WTC11 (cell line): Measurements from ENCODE around the gene CYP26A1. TPM values are rescaled to one million over a fixed set of nuclear protein-coding genes. Genes with fewer than 3 reads are reported as not detected.

Source experiments
- ATAC-seq: fragments of 200-7000 bp; cut with Tn5 transposase; 2 replicates; pipeline ENCODE4 v1.10.0; 2021; ENCODE audit warnings: mild to moderate bottlenecking, moderate library complexity
- CTCF ChIA-PET: fragments of 300-600 bp; sonication (Branson Sonifier 250); formaldehyde crosslinking; loops from one replicate; lab custom pipeline; 2021; ENCODE audit warnings: antibody characterized with exemption; lab: Charles Lee
- POLR2A ChIA-PET: fragments of 350-600 bp; sonication (Branson Sonifier 250); formaldehyde crosslinking; loops from one replicate; lab custom pipeline; 2021; ENCODE audit warnings: antibody characterized with exemption; lab: Charles Lee
- DNase-seq: peaks from one replicate; pipeline ENCODE4 v3.0.0; 2021; ENCODE audit warnings: low spot score
- H3K27ac Mint-ChIP-seq: 2 replicates; pipeline ENCODE4 v1.8.0; 2021; ENCODE audit warnings: mixed read lengths
- H3K27me3 Mint-ChIP-seq: 2 replicates; pipeline ENCODE4 v1.8.0; 2021; ENCODE audit warnings: low read depth, mild to moderate bottlenecking, moderate library complexity, mixed read lengths
- H3K36me3 Mint-ChIP-seq: 2 replicates; pipeline ENCODE4 v1.8.0; 2021; ENCODE audit warnings: mixed read lengths
- H3K4me1 Mint-ChIP-seq: 2 replicates; pipeline ENCODE4 v1.8.0; 2022; ENCODE audit warnings: mixed read lengths
- H3K4me3 Mint-ChIP-seq: 2 replicates; pipeline ENCODE4 v1.8.0; 2021; ENCODE audit warnings: mild to moderate bottlenecking, moderate library complexity, mixed read lengths
- H3K9me3 Mint-ChIP-seq: 2 replicates; pipeline ENCODE4 v1.8.0; 2021; ENCODE audit warnings: mixed read lengths
- AFF4 ChIP-seq: sonication (generic); formaldehyde crosslinking; IDR thresholded peaks from 2 replicates; pipeline ENCODE4 v1.8.1; 2023; ENCODE audit warnings: mild to moderate bottlenecking, missing genetic modification reagents, borderline replicate concordance
- CREB1 ChIP-seq: sonication (generic); formaldehyde crosslinking; IDR thresholded peaks from 2 replicates; pipeline ENCODE4 v1.8.0; 2023; ENCODE audit warnings: mild to moderate bottlenecking, missing genetic modification reagents
- E2F5 ChIP-seq: sonication (generic); formaldehyde crosslinking; IDR thresholded peaks from 2 replicates; pipeline ENCODE4 v1.8.1; 2022; ENCODE audit warnings: mild to moderate bottlenecking, moderate library complexity, missing genetic modification reagents
- EMX1 ChIP-seq: fragments of 250-450 bp; sonication (Bioruptor Pico); IDR thresholded peaks from 2 replicates; pipeline ENCODE4 v1.8.0; 2021; ENCODE audit warnings: mild to moderate bottlenecking
- FOXJ3 ChIP-seq: sonication (generic); formaldehyde crosslinking; IDR thresholded peaks from 2 replicates; pipeline ENCODE4 v1.9.0; 2021; ENCODE audit warnings: missing genetic modification reagents, mild to moderate bottlenecking, borderline replicate concordance
- FOXP1 ChIP-seq: sonication (generic); formaldehyde crosslinking; IDR thresholded peaks from 2 replicates; pipeline ENCODE4 v1.8.0; 2022; ENCODE audit warnings: missing genetic modification reagents, mild to moderate bottlenecking, moderate library complexity, borderline replicate concordance
- GABPB1 ChIP-seq: sonication (generic); formaldehyde crosslinking; IDR thresholded peaks from 2 replicates; pipeline ENCODE4 v1.8.1; 2023; ENCODE audit warnings: mild to moderate bottlenecking, missing genetic modification reagents
- MAX ChIP-seq: sonication (generic); formaldehyde crosslinking; IDR thresholded peaks from 2 replicates; pipeline ENCODE4 v1.8.0; 2022; ENCODE audit warnings: mild to moderate bottlenecking, missing genetic modification reagents
- NFATC4 ChIP-seq: fragments of 250-450 bp; sonication (Bioruptor Pico); IDR thresholded peaks from 2 replicates; pipeline ENCODE4 v1.9.0; 2021; ENCODE audit warnings: mild to moderate bottlenecking
- NFYB ChIP-seq: sonication (generic); formaldehyde crosslinking; conservative IDR thresholded peaks from 2 replicates; pipeline ENCODE4 v1.8.0; 2022; ENCODE audit warnings: low read depth, missing genetic modification reagents
- NR1H2 ChIP-seq: sonication (generic); formaldehyde crosslinking; IDR thresholded peaks from 2 replicates; pipeline ENCODE4 v1.9.0; 2021; ENCODE audit warnings: mild to moderate bottlenecking, moderate library complexity, missing genetic modification reagents
- NR3C1 ChIP-seq: sonication (generic); formaldehyde crosslinking; conservative IDR thresholded peaks from 2 replicates; pipeline ENCODE4 v1.8.1; 2023; ENCODE audit warnings: low read depth, mild to moderate bottlenecking, missing genetic modification reagents
- OVOL2 ChIP-seq: fragments of 250-450 bp; sonication (Bioruptor Pico); IDR thresholded peaks from 2 replicates; pipeline ENCODE4 v1.9.0; 2021; ENCODE audit warnings: mild to moderate bottlenecking, borderline replicate concordance
- SMAD3 ChIP-seq: sonication (generic); formaldehyde crosslinking; IDR thresholded peaks from 2 replicates; pipeline ENCODE4 v1.8.0; 2022; ENCODE audit warnings: missing genetic modification reagents, mild to moderate bottlenecking, borderline replicate concordance
- SMAD4 ChIP-seq: sonication (generic); formaldehyde crosslinking; IDR thresholded peaks from 2 replicates; pipeline ENCODE4 v1.8.0; 2022; ENCODE audit warnings: mild to moderate bottlenecking, missing genetic modification reagents
- TEAD1 ChIP-seq: sonication (generic); formaldehyde crosslinking; IDR thresholded peaks from 2 replicates; pipeline ENCODE4 v1.8.0; 2022; ENCODE audit warnings: mild to moderate bottlenecking, missing genetic modification reagents
- ZNF121 ChIP-seq: sonication (generic); formaldehyde crosslinking; IDR thresholded peaks from 2 replicates; pipeline ENCODE4 v1.8.0; 2023; ENCODE audit warnings: missing genetic modification reagents
- ZNF232 ChIP-seq: sonication (generic); formaldehyde crosslinking; IDR thresholded peaks from 2 replicates; pipeline ENCODE4 v1.8.0; 2022; ENCODE audit warnings: mild to moderate bottlenecking, missing genetic modification reagents
- ZNF263 ChIP-seq: sonication (generic); formaldehyde crosslinking; IDR thresholded peaks from 2 replicates; pipeline ENCODE4 v1.8.1; 2022; ENCODE audit warnings: low read depth, mild to moderate bottlenecking, moderate library complexity, missing genetic modification reagents
- ZNF396 ChIP-seq: fragments of 250-450 bp; sonication (Bioruptor Pico); IDR thresholded peaks from 2 replicates; pipeline ENCODE4 v1.8.0; 2021; ENCODE audit warnings: mild to moderate bottlenecking, moderate library complexity, borderline replicate concordance
- ZNF423 ChIP-seq: fragments of 250-450 bp; sonication (Bioruptor Pico); IDR thresholded peaks from 2 replicates; pipeline ENCODE4 v2.1.2; 2022; ENCODE audit warnings: mild to moderate bottlenecking, moderate library complexity
- ZNF532 ChIP-seq: fragments of 250-450 bp; sonication (Bioruptor Pico); IDR thresholded peaks from 2 replicates; pipeline ENCODE4 v1.9.0; 2021; ENCODE audit warnings: mild to moderate bottlenecking, borderline replicate concordance
- total RNA-seq: library from RNA; stranded (reverse); gene quantifications from 3 replicates; pipeline ENCODE4 v1.2.3, GENCODE V29; 2021

The CYP26A1 gene
- total RNA-seq, 1 experiment from 2014 or later: 3.4 TPM

GRCh38 chr10:93081318-93081717, 7.6 kb downstream of the CYP26A1 start:
- DNase-seq (no peak), ATAC-seq (no peak)
- Mint-ChIP-seq H3K27ac (no peak overlapping the region), H3K36me3 (no peaks in the 10 kb centered on the region), H3K27me3 (peaks cover 37% of the 10 kb centered on the region), H3K9me3 (no peaks in the 10 kb centered on the region; the same call in 1 of the 2 replicates), H3K4me1 (peaks cover 20% of the 10 kb centered on the region), H3K4me3 (no peak overlapping the region)
- no peak for TF ChIP-seq SMAD3
- no peak for TF ChIP-seq AFF4
- no peak for TF ChIP-seq FOXJ3 (CRISPR knock-in tag)
- TF ChIP-seq FOXP1 (CRISPR knock-in tag): no peak
- no peak for TF ChIP-seq MAX (CRISPR knock-in tag)
- TF ChIP-seq ZNF423 (CRISPR knock-in tag): no peak
- TF ChIP-seq NFATC4 (CRISPR knock-in tag): no peak
- no peak for TF ChIP-seq TEAD1 (CRISPR knock-in tag)
- TF ChIP-seq EMX1 (CRISPR knock-in tag): no peak
- TF ChIP-seq ZNF263 (CRISPR knock-in tag): no peak
- TF ChIP-seq GABPB1 (CRISPR knock-in tag): no peak
- TF ChIP-seq E2F5: no peak
- TF ChIP-seq NFYB (CRISPR knock-in tag): no peak
- CTCF ChIA-PET: interaction anchor here (1.2 to 1.5 kb wide), 2 partner anchors 34 to 271 kb away, joined by 3 to 4 read pairs; no protein-coding TSS in a partner anchor
- POLR2A ChIA-PET: no interaction called here

GRCh38 chr10:93081834-93082233, 8.1 kb downstream of the CYP26A1 start:
- no peaks in the 10 kb centered on the region for H3K36me3 Mint-ChIP-seq
- ChIA-PET CTCF (interaction anchor here (0.8 to 1.5 kb wide), 2 partner anchors 267 to 271 kb away, joined by 3 to 4 read pairs; no protein-coding TSS in a partner anchor), POLR2A (no interaction called here)
- H3K4me1 Mint-ChIP-seq: peaks cover 20% of the 10 kb centered on the region
- no peaks in the 10 kb centered on the region; the same call in 1 of the 2 replicates for H3K9me3 Mint-ChIP-seq
- peaks cover 32% of the 10 kb centered on the region for H3K27me3 Mint-ChIP-seq
- DNase-seq (no peak), ATAC-seq (no peak)
- TF ChIP-seq GABPB1 (CRISPR knock-in tag) (no peak), ZNF232 (CRISPR knock-in tag) (no peak), ZNF263 (CRISPR knock-in tag) (no peak), ZNF121 (CRISPR knock-in tag) (no peak), OVOL2 (CRISPR knock-in tag) (no peak)
- H3K27ac Mint-ChIP-seq: no peak overlapping the region
- no peak overlapping the region for H3K4me3 Mint-ChIP-seq

GRCh38 chr10:93083743-93084539, 10.2 kb downstream of the CYP26A1 start:
- Mint-ChIP-seq H3K36me3 (no peaks in the 10 kb centered on the region), H3K27ac (no peak overlapping the region), H3K9me3 (peaks cover 3% of the 10 kb centered on the region; the same call in 1 of the 2 replicates), H3K27me3 (peaks cover 17% of the 10 kb centered on the region), H3K4me1 (peaks cover 37% of the 10 kb centered on the region), H3K4me3 (no peak overlapping the region)
- ATAC-seq: no peak
- CTCF ChIA-PET: no interaction called here
- no peak for DNase-seq
- POLR2A ChIA-PET: no interaction called here
- no peak for TF ChIP-seq ZNF232 (CRISPR knock-in tag)
- no peak for TF ChIP-seq CREB1 (CRISPR knock-in tag)
- no peak for TF ChIP-seq NR1H2 (CRISPR knock-in tag)
- no peak for TF ChIP-seq ZNF532
- TF ChIP-seq ZNF396 (CRISPR knock-in tag): no peak
- no peak for TF ChIP-seq NR3C1
- no peak for TF ChIP-seq SMAD4
- TF ChIP-seq ZNF263 (CRISPR knock-in tag): no peak
